HepG2 (cell line): ENCODE results near the gene CEP135. TPM values are rescaled to one million over a fixed set of nuclear protein-coding genes. Genes with fewer than 3 reads are reported as not detected.

Experiments used
- ATAC-seq: fragments of 200-7000 bp; cut with Tn5 transposase; 3 replicates; pipeline ENCODE4 v1.9.1; 2020; ENCODE audit warnings: mild to moderate bottlenecking, moderate library complexity
- BruUV-seq: library from RNA; stranded (reverse); fragments of 400-500 nt; replicated peaks from 2 replicates; lab custom pipeline; 2021; lab: Mats Ljungman, UMichigan
- CTCF ChIA-PET: fragments of 300-600 bp; formaldehyde crosslinking; extraction: SDS; loops from one replicate; lab custom pipeline; 2021; ENCODE audit warnings: low total read pairs, inconsistent platforms, low intra/inter-chr PET ratio; lab: Yijun Ruan, JAX
- POLR2A ChIA-PET: fragments of 350-600 bp; sonication (Branson Sonifier 250); formaldehyde crosslinking; loops from one replicate; lab custom pipeline; 2020; ENCODE audit warnings: antibody characterized with exemption, inconsistent platforms; lab: Yijun Ruan, JAX
- DNase-seq: peaks from one replicate; pipeline ENCODE4 v3.0.0-alpha.2; 2015; ENCODE audit warnings: low spot score
- FAIRE-seq: peaks from 3 replicates; lab custom pipeline; 2011; peaks lifted over from hg19 to GRCh38; lab: Jason Lieb, UNC
- H2AFZ ChIP-seq: one replicate; pipeline ENCODE4 v1.6.1; 2011; ENCODE audit warnings: low read length, inconsistent platforms
- H3K27ac ChIP-seq: fragments of 300-600 bp; 3 replicates; pipeline ENCODE4 v1.8.0; 2011; ENCODE audit warnings: mixed run types, mild to moderate bottlenecking, mixed read lengths, low read length, inconsistent platforms; ENCODE audit not compliant: insufficient read depth; ENCODE audit errors: extremely low read length
- H3K27me3 ChIP-seq, 2 experiments: fragments of 200-600 bp in 1 of 2; 2 replicates in 1 of 2; 3 replicates in 1 of 2; pipeline versions ENCODE4 v1.6.0 to v1.8.0; 2011; ENCODE audit warnings: low read length in 2 of 2, mild to moderate bottlenecking in 2 of 2, moderate library complexity in 2 of 2, inconsistent platforms in 1 of 2; ENCODE audit not compliant: insufficient read depth in 2 of 2, control insufficient read depth in 1 of 2
- H3K36me3 ChIP-seq, 2 experiments: fragments of 200-600 bp in 1 of 2; replicated peaks in 1 of 2; 2 replicates in 1 of 2; 3 replicates in 1 of 2; pipeline versions ENCODE4 v1.5.1 to v1.8.0; 2011; ENCODE audit warnings: low read length in 2 of 2, inconsistent platforms in 1 of 2; ENCODE audit not compliant: insufficient read depth in 2 of 2, control insufficient read depth in 1 of 2
- H3K4me1 ChIP-seq: 2 replicates; pipeline ENCODE4 v1.5.1; 2012; ENCODE audit warnings: low read length, inconsistent platforms; ENCODE audit not compliant: insufficient read depth
- H3K4me2 ChIP-seq: 2 replicates; pipeline ENCODE4 v1.6.0; 2011; ENCODE audit warnings: low read depth, low read length, inconsistent platforms
- H3K4me3 ChIP-seq, 3 experiments: fragments of 200-600 bp in 1 of 3; sonication (generic), shearing (Covaris generic) in 1 of 3; replicated peaks in 1 of 3; 2 replicates each; pipeline ENCODE4 v1.5.1; 2011 to 2016; ENCODE audit warnings: low read length in 3 of 3, inconsistent platforms in 2 of 3, low read depth in 2 of 3, mild to moderate bottlenecking in 2 of 3, control low read depth in 1 of 3, mixed read lengths in 1 of 3; ENCODE audit not compliant: insufficient read depth in 1 of 3
- H3K79me2 ChIP-seq: one replicate; pipeline ENCODE4 v1.6.1; 2011; ENCODE audit warnings: low read length, inconsistent platforms; ENCODE audit not compliant: insufficient read depth
- H3K9ac ChIP-seq: 2 replicates; pipeline ENCODE4 v1.6.0; 2011; ENCODE audit warnings: mild to moderate bottlenecking, low read depth, low read length, inconsistent platforms; ENCODE audit not compliant: insufficient read depth
- H3K9me3 ChIP-seq: 2 replicates; pipeline ENCODE4 v1.5.1; 2012; ENCODE audit warnings: mild to moderate bottlenecking, low read length
- H4K20me1 ChIP-seq: 2 replicates; pipeline ENCODE4 v1.6.0; 2011; ENCODE audit warnings: inconsistent platforms, mild to moderate bottlenecking, low read length, moderate library complexity; ENCODE audit not compliant: insufficient read depth
- HNF4G ChIP-seq, 2 experiments: sonication (generic) in 1 of 2; formaldehyde crosslinking in 1 of 2; IDR thresholded peaks; 2 replicates each; pipeline versions ENCODE4 v1.4.0 to v1.6.1; 2011 to 2020; ENCODE audit warnings: borderline replicate concordance in 2 of 2, low read depth in 2 of 2, mild to moderate bottlenecking in 2 of 2, low read length in 1 of 2, missing genetic modification reagents in 1 of 2, moderate library complexity in 1 of 2
- MBD4 ChIP-seq: IDR thresholded peaks from 2 replicates; pipeline ENCODE4 v1.6.1; 2012; ENCODE audit warnings: low read length, inconsistent platforms, borderline replicate concordance
- RORA ChIP-seq: sonication (generic); formaldehyde crosslinking; IDR thresholded peaks from 2 replicates; pipeline ENCODE4 v1.5.0; 2020; ENCODE audit warnings: mild to moderate bottlenecking, missing genetic modification reagents, moderate library complexity
- ZNF556 ChIP-seq: sonication (generic); formaldehyde crosslinking; IDR thresholded peaks from 2 replicates; pipeline ENCODE4 v1.4.0; 2020; ENCODE audit warnings: mild to moderate bottlenecking, missing genetic modification reagents, borderline replicate concordance
- ZNF644 ChIP-seq: IDR thresholded peaks from 2 replicates; pipeline ENCODE4 v1.6.1; 2016; ENCODE audit warnings: low read depth
- ZNF839 ChIP-seq: sonication (generic); formaldehyde crosslinking; IDR thresholded peaks from 2 replicates; pipeline ENCODE4 v1.4.0; 2020; ENCODE audit warnings: missing genetic modification reagents, mild to moderate bottlenecking, borderline replicate concordance
- WGBS: methylation state at CpG from one replicate; pipeline ENCODE4 v1.1.6; 2017; ENCODE audit warnings: low lambda C conversion rate; 5-methylcytosine and 5-hydroxymethylcytosine counted together
- in situ Hi-C: cut with HindIII; loops from 2 replicates; pipeline ENCODE4 v1.10.0; 2017; ENCODE audit warnings: low pct_unique_long_range_greater_than_20kb; ENCODE audit not compliant: extremely low pct_ligation_motif_present
- intact Hi-C: fragments of 100-400 bp; cut with micrococcal nuclease; formaldehyde crosslinking; loops from one replicate; pipeline ENCODE4 v1.10.0; 2022; ENCODE audit not compliant: unreplicated experiment
- polyA plus RNA-seq, 8 experiments: library from polyadenylated mRNA; depleted of rRNA in 3 of 8; stranded (reverse) in 7 of 8; unstranded in 1 of 8; fragments of >200 nt; fragmentation: Illumina TruSeq in 4 of 8; extraction: Trizol in 4 of 8; gene quantifications; 2 replicates each; pipeline versions ENCODE4 v1.2.1 to v1.2.3, GENCODE V29; 2011 to 2016; ENCODE audit warnings: low read depth in 4 of 8, missing spikeins in 1 of 8, mixed read lengths in 1 of 8; ENCODE audit not compliant: insufficient read depth in 1 of 8
- total RNA-seq, 5 experiments: library from RNA; depleted of rRNA; stranded (reverse); fragments of >200 nt; fragmentation: Illumina TruSeq; extraction: Trizol; gene quantifications; 2 replicates each; pipeline ENCODE4 v1.2.3, GENCODE V29; 2016; ENCODE audit warnings: low read depth in 1 of 5
- TF ChIP-seq, protein P1 (sequence below): sonication (generic); formaldehyde crosslinking; IDR thresholded peaks from 2 replicates; pipeline ENCODE4 v1.4.0; 2020; ENCODE audit warnings: missing genetic modification reagents
- TF ChIP-seq, protein P2 (sequence below): sonication (generic); formaldehyde crosslinking; IDR thresholded peaks from 2 replicates; pipeline ENCODE4 v1.5.1; 2020; ENCODE audit warnings: mild to moderate bottlenecking, missing genetic modification reagents, moderate library complexity
- TF ChIP-seq, protein P3 (sequence below): sonication (generic); formaldehyde crosslinking; IDR thresholded peaks from 2 replicates; pipeline ENCODE4 v1.5.0; 2020; ENCODE audit warnings: mild to moderate bottlenecking, missing genetic modification reagents, borderline replicate concordance

The CEP135 gene
- total and polyA plus RNA-seq, 2 of the 13 experiments (the other 11 are each of a cell fraction or from before 2014, with no cell fraction given): 1.7 to 8.8 TPM

DNA sequence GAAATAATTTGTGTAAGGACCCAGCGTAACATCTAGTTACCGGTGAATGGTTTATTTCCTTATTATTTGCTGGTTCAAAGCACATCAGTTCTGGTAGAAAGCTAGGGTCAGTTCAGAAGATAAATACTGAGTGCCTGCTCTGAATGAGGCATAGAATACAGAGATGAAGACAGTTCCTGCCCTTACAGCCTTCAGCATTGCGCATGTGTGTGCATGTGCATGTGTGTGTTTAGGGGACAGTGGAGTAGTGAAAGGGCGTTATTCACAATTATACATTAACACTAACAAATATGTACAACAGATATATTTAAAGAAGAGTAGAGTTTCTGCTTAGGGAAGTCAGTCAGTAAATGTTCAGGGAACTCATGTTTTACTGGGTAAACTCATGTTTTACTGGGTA, 29.1 kb downstream of the CEP135 start:
- BruUV-seq: no TSS peak
- TF ChIP-seq, protein P1, sequence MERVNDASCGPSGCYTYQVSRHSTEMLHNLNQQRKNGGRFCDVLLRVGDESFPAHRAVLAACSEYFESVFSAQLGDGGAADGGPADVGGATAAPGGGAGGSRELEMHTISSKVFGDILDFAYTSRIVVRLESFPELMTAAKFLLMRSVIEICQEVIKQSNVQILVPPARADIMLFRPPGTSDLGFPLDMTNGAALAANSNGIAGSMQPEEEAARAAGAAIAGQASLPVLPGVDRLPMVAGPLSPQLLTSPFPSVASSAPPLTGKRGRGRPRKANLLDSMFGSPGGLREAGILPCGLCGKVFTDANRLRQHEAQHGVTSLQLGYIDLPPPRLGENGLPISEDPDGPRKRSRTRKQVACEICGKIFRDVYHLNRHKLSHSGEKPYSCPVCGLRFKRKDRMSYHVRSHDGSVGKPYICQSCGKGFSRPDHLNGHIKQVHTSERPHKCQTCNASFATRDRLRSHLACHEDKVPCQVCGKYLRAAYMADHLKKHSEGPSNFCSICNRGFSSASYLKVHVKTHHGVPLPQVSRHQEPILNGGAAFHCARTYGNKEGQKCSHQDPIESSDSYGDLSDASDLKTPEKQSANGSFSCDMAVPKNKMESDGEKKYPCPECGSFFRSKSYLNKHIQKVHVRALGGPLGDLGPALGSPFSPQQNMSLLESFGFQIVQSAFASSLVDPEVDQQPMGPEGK (CRISPR knock-in tag): no peak
- TF ChIP-seq ZNF839 (CRISPR knock-in tag): no peak
- TF ChIP-seq, protein P2, sequence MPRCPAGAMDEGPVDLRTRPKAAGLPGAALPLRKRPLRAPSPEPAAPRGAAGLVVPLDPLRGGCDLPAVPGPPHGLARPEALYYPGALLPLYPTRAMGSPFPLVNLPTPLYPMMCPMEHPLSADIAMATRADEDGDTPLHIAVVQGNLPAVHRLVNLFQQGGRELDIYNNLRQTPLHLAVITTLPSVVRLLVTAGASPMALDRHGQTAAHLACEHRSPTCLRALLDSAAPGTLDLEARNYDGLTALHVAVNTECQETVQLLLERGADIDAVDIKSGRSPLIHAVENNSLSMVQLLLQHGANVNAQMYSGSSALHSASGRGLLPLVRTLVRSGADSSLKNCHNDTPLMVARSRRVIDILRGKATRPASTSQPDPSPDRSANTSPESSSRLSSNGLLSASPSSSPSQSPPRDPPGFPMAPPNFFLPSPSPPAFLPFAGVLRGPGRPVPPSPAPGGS (CRISPR knock-in tag): no peak
- TF ChIP-seq, protein P3, sequence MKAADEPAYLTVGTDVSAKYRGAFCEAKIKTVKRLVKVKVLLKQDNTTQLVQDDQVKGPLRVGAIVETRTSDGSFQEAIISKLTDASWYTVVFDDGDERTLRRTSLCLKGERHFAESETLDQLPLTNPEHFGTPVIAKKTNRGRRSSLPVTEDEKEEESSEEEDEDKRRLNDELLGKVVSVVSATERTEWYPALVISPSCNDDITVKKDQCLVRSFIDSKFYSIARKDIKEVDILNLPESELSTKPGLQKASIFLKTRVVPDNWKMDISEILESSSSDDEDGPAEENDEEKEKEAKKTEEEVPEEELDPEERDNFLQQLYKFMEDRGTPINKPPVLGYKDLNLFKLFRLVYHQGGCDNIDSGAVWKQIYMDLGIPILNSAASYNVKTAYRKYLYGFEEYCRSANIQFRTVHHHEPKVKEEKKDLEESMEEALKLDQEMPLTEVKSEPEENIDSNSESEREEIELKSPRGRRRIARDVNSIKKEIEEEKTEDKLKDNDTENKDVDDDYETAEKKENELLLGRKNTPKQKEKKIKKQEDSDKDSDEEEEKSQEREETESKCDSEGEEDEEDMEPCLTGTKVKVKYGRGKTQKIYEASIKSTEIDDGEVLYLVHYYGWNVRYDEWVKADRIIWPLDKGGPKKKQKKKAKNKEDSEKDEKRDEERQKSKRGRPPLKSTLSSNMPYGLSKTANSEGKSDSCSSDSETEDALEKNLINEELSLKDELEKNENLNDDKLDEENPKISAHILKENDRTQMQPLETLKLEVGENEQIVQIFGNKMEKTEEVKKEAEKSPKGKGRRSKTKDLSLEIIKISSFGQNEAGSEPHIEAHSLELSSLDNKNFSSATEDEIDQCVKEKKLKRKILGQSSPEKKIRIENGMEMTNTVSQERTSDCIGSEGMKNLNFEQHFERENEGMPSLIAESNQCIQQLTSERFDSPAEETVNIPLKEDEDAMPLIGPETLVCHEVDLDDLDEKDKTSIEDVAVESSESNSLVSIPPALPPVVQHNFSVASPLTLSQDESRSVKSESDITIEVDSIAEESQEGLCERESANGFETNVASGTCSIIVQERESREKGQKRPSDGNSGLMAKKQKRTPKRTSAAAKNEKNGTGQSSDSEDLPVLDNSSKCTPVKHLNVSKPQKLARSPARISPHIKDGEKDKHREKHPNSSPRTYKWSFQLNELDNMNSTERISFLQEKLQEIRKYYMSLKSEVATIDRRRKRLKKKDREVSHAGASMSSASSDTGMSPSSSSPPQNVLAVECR (CRISPR knock-in tag): no peak
- no peak for TF ChIP-seq MBD4
- TF ChIP-seq HNF4G (IDR thresholded peaks at IDR 0.05; ENCODE audit: borderline replicate concordance, low read depth, low read length): no peak
- no peak for TF ChIP-seq HNF4G (CRISPR knock-in tag; IDR thresholded peaks at IDR 0.05; ENCODE audit: borderline replicate concordance, low read depth)
- no peak for TF ChIP-seq RORA (CRISPR knock-in tag)
- TF ChIP-seq ZNF644 (CRISPR knock-in tag): no peak
- no peak for TF ChIP-seq ZNF556
- TF ChIP-seq, all 625 proteins: peak for 0
- ChIA-PET CTCF (no interaction called here), POLR2A (no interaction called here)
- H2AFZ ChIP-seq: no peak overlapping the region
- no peak overlapping the region for H3K4me3 ChIP-seq
- H3K36me3 ChIP-seq: peaks cover 0 to 5% of the 10 kb centered on the region in 2 experiments; a peak in 1 of 5 replicates
- no peak overlapping the region for H3K27ac ChIP-seq
- DNase-seq (no peak), FAIRE-seq (no peak), ATAC-seq (no peak)
- no peaks in the 10 kb centered on the region for H4K20me1 ChIP-seq
- no peaks in the 10 kb centered on the region for H3K9me3 ChIP-seq
- no peaks in the 10 kb centered on the region for H3K27me3 ChIP-seq
- no peaks in the 10 kb centered on the region for H3K4me1 ChIP-seq
- in situ Hi-C loops: no loop called here
- H3K9ac ChIP-seq: no peak overlapping the region
- H3K79me2 ChIP-seq: no peaks in the 10 kb centered on the region
- H3K4me2 ChIP-seq: no peak overlapping the region
- intact Hi-C loops: no loop called here
- WGBS: 100% methylated on average over 4 of the region's 4 CpGs
